Large intestine (tissue), 3 donors: Measurements from ENCODE around the gene NRXN2. TPM values are rescaled to one million over a fixed set of nuclear protein-coding genes. Genes with fewer than 3 reads are reported as not detected.
A peak's percentile ranks its signal among the peaks of the same experiment; 100 is the strongest.

Experiments used
- DNase-seq, 2 donors: peaks; one replicate each; pipeline versions ENCODE4 v3.0.0 to v3.0.0-alpha.2; 2013
- H3K27ac ChIP-seq: one replicate; pipeline ENCODE4 v1.5.1; 2013; ENCODE audit warnings: low read length
- H3K27me3 ChIP-seq: 2 replicates; pipeline ENCODE4 v1.6.1; 2013; ENCODE audit warnings: low read length; ENCODE audit not compliant: control insufficient read depth, insufficient read depth
- H3K36me3 ChIP-seq: 2 replicates; pipeline ENCODE4 v1.6.1; 2013; ENCODE audit warnings: low read length; ENCODE audit not compliant: control insufficient read depth, insufficient read depth
- H3K4me1 ChIP-seq: one replicate; pipeline ENCODE4 v1.6.1; 2013; ENCODE audit warnings: low read length; ENCODE audit not compliant: control insufficient read depth, insufficient read depth
- H3K4me3 ChIP-seq: one replicate; pipeline ENCODE4 v1.5.1; 2013; ENCODE audit warnings: low read length
- H3K9me3 ChIP-seq: one replicate; pipeline ENCODE4 v1.6.1; 2013; ENCODE audit warnings: mild to moderate bottlenecking, low read depth, low read length, moderate library complexity; ENCODE audit not compliant: control insufficient read depth
- WGBS: methylation state at CpG from one replicate; pipeline ENCODE4 v1.1.5; 2013; ENCODE audit warnings: low lambda C conversion rate; ENCODE audit not compliant: insufficient coverage; 5-methylcytosine and 5-hydroxymethylcytosine counted together
- polyA plus RNA-seq: library from polyadenylated mRNA; unstranded; fragments of 120-200 nt; gene quantifications from one replicate; pipeline ENCODE4 v1.2.1, GENCODE V29; 2013

The NRXN2 gene
- polyA plus RNA-seq, 1 donor = 13.8 TPM

GRCh38 chr11:64765851-64766665 is 43.1 kb upstream of the NRXN2 start:
- Histone ChIP-seq H3K9me3 (peaks cover 2% of the 10 kb centered on the region), H3K4me3 (no peak overlapping the region), H3K36me3 (peaks cover 86% of the 10 kb centered on the region), H3K4me1 (no peaks in the 10 kb centered on the region), H3K27ac (no peak overlapping the region), H3K27me3 (no peaks in the 10 kb centered on the region)
- WGBS = no CpG with 5 or more reads among the region's 42 CpGs
- DNase-seq = no peak

- WGBS = 80% methylated on average over 1 of the region's 30 CpGs
- Histone ChIP-seq H3K27ac (no peak overlapping the region), H3K36me3 (peaks cover 79% of the 10 kb centered on the region), H3K4me1 (no peaks in the 10 kb centered on the region), H3K27me3 (no peaks in the 10 kb centered on the region), H3K9me3 (peaks cover 2% of the 10 kb centered on the region), H3K4me3 (no peak overlapping the region)
- DNase-seq = no peak
These were observed 42.4 kb upstream of the NRXN2 start for GRCh38 chr11:64765291-64765850.

- Histone ChIP-seq H3K4me1 (peaks cover 5% of the 10 kb centered on the region), H3K36me3 (peaks cover 73% of the 10 kb centered on the region), H3K27me3 (no peaks in the 10 kb centered on the region), H3K27ac (no peak overlapping the region), H3K4me3 (no peak overlapping the region), H3K9me3 (peaks cover 2% of the 10 kb centered on the region)
- DNase-seq = no peak
- WGBS = no CpG with 5 or more reads among the region's 8 CpGs
These were observed 41.8 kb upstream of the NRXN2 start for GRCh38 chr11:64764753-64765152.

GRCh38 chr11:64764040-64764611 is 41.1 kb upstream of the NRXN2 start:
- WGBS = 100% methylated on average over 1 of the region's 11 CpGs
- Histone ChIP-seq H3K27me3 (no peaks in the 10 kb centered on the region), H3K27ac (no peak overlapping the region), H3K4me3 (no peak overlapping the region), H3K36me3 (peaks cover 67% of the 10 kb centered on the region), H3K4me1 (peaks cover 5% of the 10 kb centered on the region), H3K9me3 (peaks cover 2% of the 10 kb centered on the region)
- no peak for DNase-seq

- no peaks in the 10 kb centered on the region for H3K27me3 ChIP-seq
- H3K4me3 ChIP-seq = no peak overlapping the region
- peaks cover 61% of the 10 kb centered on the region for H3K36me3 ChIP-seq
- DNase-seq = no peak
- no CpG with 5 or more reads among the region's 6 CpGs for WGBS
- no peak overlapping the region for H3K27ac ChIP-seq
- peaks cover 2% of the 10 kb centered on the region for H3K9me3 ChIP-seq
- peaks cover 5% of the 10 kb centered on the region for H3K4me1 ChIP-seq
These were observed 40.6 kb upstream of the NRXN2 start for GRCh38 chr11:64763526-64764039.

- H3K27me3 ChIP-seq = no peaks in the 10 kb centered on the region
- WGBS = no CpG with 5 or more reads among the region's 13 CpGs
- peaks cover 54% of the 10 kb centered on the region for H3K36me3 ChIP-seq
These were observed 39.9 kb upstream of the NRXN2 start for GRCh38 chr11:64762674-64763525.

GRCh38 chr11:64762277-64762673 is 39.3 kb upstream of the NRXN2 start:
- DNase-seq = no peak
- no peaks in the 10 kb centered on the region for H3K27me3 ChIP-seq
- H3K36me3 ChIP-seq = peaks cover 48% of the 10 kb centered on the region
- no CpG with 5 or more reads among the region's 5 CpGs for WGBS
- no peak overlapping the region for H3K4me3 ChIP-seq
- H3K27ac ChIP-seq = no peak overlapping the region
- peaks cover 5% of the 10 kb centered on the region for H3K4me1 ChIP-seq
- H3K9me3 ChIP-seq = peaks cover 2% of the 10 kb centered on the region

More at GRCh38 chr11:64762674-64763525, 39.9 kb upstream of the NRXN2 start:
- peaks cover 2% of the 10 kb centered on the region for H3K9me3 ChIP-seq
- no peak overlapping the region for H3K27ac ChIP-seq
- no peak for DNase-seq
- H3K4me3 ChIP-seq = no peak overlapping the region
- peaks cover 5% of the 10 kb centered on the region for H3K4me1 ChIP-seq

- Histone ChIP-seq H3K36me3 (peaks cover 36% of the 10 kb centered on the region), H3K27me3 (no peaks in the 10 kb centered on the region), H3K4me3 (no peak overlapping the region), H3K9me3 (peaks cover 2% of the 10 kb centered on the region), H3K4me1 (peaks cover 5% of the 10 kb centered on the region), H3K27ac (no peak overlapping the region)
- WGBS = no CpG with 5 or more reads among the region's 7 CpGs
- no peak for DNase-seq
These were observed 37.9 kb upstream of the NRXN2 start for GRCh38 chr11:64760759-64761420.

GRCh38 chr11:64759722-64760719 is 37.0 kb upstream of the NRXN2 start, which contains the start of gene PYGM:
TSS of gene PYGM (minus strand) at chr11:64759974. CDS start at chr11:64759898, 76 bp downstream.
- Histone ChIP-seq H3K9me3 (no peaks in the 10 kb centered on the region), H3K4me3 (no peak within 1 kb of the TSS), H3K4me1 (peaks cover 5% of the 10 kb centered on the region), H3K27me3 (no peaks in the 10 kb centered on the region), H3K36me3 (peaks cover 28% of the 10 kb centered on the region), H3K27ac (no peak within 1 kb of the TSS)
- no CpG with 5 or more reads among the region's 24 CpGs for WGBS
- DNase-seq = peak in 1 of 2 donors; percentile 39
